Dermis microvascular lymphatic vessel endothelial cell (primary cell): ENCODE measurements around the gene ZFP36. TPM values are rescaled to one million over a fixed set of nuclear protein-coding genes. Genes with fewer than 3 reads are reported as not detected.
"Not testable (repeated sequence)": the region's sequence is repeated elsewhere in the genome, so short reads cannot be mapped to it uniquely, and the experiment has no call there.

Experiments
- DNase-seq, 2 donors: peaks; one replicate each; pipeline versions ENCODE4 v3.0.0 to v3.0.0-alpha.2; 2010; ENCODE audit warnings: low read depth in 2 of 2
- total RNA-seq: library from RNA; depleted of rRNA; stranded (reverse); fragments of >200 nt; gene quantifications from 2 replicates; pipeline ENCODE4 v1.2.1, GENCODE V29; 2014

The ZFP36 gene
- 0.64 and 1.8 TPM in 2 replicates for total RNA-seq

- peak; percentile 84 for DNase-seq
Observed at GRCh38 chr19:39406656-39407409, at the start of gene ZFP36. Gene ZFP36, plus strand, starts transcription at chr19:39406847. Its CDS starts 58 bp downstream, at chr19:39406905.

DNA sequence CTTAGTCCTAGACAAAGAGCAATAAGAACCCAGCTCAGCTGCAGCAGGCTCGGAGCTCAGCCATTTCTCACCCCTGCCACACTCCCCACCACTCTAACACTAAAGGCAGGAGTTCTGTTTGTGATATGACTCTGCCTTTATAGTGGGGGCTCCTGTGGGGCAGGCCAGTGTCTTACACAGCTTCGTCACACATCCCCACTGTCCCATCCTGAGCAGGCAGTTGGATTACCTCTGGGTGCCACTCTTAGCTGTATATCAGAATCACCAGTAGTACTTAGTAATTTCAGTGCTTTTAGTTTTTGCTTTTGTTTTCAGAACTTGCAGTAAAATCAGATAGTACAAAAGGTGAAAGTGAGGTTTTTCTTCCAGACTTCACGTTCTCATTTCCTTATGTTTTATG, 47.6 kb upstream of the ZFP36 start:
- no peak for DNase-seq

- DNase-seq, result no peak
Observed at GRCh38 chr19:39360599-39360998, 46.0 kb upstream of the ZFP36 start.

- peak in 1 of 2 donors; percentile 28 for DNase-seq
Observed at GRCh38 chr19:39362682-39363657, 43.7 kb upstream of the ZFP36 start.

GRCh38 chr19:39363901-39364457, 42.7 kb upstream of the ZFP36 start:
- DNase-seq, result no peak

DNA sequence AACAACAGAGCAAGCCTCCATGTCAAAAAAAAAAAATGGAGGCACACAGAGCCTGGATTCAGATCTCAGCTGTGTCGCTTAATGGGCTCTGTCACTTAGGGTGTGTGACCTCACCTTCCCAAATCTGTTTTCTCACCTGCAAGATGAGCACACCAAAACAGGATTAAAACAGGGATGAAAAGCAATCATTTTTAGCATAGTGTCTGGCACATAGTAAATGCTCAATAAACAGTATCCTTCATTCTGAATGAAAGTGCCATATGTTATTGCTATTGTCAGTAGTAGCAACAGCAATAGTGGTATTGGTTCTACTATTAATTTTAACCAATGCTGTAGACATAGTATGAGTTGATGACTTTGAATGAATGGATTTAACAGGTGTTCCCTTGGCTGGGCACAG, 41.1 kb upstream of the ZFP36 start:
- DNase-seq, result no peak

DNA sequence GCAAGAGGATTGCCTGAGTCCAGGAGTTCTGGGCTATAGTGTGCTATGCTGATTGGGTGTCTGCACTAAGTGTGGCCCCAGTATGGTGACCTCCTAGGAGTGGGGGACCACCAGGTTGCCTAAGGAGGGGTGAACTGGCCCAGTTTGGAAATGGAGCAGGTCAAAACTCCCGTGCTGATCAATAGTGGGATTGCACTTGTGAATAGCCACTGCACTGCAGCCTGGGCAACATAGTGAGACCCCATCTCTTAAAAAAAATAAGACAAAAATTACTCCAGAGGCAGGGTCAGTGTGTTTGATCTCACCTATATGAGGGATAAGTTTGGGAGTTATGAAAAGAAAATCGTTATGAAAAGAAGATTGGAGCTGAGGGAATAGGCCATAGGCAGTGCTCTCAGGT, 37.4 kb upstream of the ZFP36 start:
- no peak for DNase-seq

GRCh38 chr19:39370735-39371134, 35.9 kb upstream of the ZFP36 start:
- DNase-seq, result no peak

DNA sequence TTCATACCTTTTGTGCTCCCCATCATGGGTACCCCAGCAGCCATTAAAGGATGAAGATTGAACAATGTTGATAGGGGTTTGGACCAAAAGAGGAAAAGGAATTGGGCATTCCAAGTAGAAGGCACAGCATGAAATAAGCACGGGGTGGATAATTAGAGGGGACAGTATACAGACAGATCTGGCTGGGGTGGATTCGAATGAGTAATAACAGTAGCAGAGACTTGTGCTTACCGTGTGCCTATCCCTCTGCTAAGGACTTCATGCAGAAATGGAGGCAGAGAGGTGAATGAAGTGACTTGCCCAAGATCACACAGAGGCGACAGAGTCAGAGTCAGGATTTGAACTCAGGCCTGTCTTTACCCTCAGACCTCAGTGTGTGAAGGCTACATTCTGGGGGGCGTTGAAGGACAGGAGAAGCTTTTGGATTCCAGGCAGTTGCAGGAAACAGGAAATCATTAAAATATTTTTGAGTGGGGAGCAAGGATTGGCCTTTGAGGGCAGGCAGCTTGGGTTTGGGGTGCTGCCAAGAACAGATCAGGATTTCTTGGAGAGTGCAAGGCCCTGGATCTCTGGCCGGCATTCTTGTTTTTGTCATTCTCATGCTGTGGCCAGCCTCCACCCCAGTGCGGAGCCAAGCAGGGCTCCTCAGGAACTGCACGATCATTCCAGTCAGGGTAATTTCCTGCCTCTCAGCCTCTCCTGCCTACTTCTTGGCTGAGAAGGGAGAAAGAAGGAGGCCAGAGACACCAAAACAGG, 34.4 kb upstream of the ZFP36 start:
- peak in 1 of 2 donors; percentile 58 for DNase-seq

GRCh38 chr19:39372941-39373340, 33.7 kb upstream of the ZFP36 start:
- DNase-seq, result no peak

GRCh38 chr19:39375929-39376328, 30.7 kb upstream of the ZFP36 start:
- DNase-seq, result no peak

DNA sequence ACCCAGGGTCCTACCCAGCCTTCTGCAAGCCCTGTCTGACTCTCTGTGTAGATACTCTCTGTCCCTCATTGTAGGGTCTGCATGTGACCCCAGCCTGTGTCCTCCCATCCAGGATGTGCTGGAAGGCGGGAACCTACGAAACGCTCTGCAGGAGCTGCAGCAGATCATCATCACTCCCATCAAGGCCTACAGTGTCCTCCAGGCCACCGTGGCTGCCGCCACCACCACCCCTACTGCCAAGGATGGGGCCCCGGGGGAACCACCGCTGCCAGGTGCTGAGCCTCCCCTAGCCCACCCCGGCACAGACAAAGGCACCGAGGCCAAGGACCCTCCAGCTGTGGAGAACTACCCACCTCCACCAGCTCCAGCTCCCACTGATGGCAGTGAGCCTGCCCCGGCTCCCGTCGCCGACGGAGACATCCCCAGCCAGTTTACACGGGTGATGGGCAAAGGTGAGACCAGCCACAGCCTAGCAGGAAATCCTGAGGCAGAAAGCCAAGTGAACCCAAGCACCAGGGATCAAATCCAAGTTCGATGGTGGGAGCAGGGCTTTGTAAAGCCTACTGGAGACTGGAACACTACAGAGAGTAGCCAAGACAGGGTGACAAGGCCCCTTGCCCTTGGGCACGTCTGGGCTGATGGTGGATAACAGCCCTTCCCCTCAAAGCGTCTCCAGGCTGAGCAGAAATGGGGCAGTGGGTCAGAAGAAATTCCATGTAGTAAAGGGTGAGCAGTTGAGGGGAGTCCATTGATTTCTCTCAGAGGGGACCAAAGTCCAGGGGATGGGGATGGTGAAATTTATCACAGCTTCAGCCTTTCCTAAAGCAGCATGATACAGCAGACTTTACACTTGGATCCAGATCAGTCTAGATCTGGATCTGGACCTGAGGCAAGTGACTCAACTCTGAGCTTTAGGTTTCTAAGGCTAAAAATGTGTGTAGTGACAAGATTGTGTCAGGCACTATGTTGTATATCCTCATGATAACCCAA, 29.0 kb upstream of the ZFP36 start:
- no peak for DNase-seq

DNA sequence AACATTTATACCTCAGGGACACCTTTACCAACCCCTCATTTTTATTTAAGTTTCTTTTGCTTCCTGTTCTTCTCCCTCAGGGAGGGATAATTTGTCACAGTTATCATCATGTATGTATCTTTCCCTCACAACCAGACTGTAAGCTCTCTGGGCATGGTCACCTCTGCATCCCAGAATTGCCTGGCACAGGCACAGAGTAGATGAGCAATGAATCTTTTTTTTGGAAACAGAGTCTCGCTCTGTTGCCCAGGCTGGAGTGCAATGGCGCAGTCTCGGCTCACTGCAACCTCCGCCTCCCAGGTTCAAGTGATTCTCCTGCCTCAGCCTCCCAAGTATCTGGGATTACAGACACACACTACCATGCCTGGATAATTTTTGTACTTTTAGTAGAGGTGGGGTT, 27.3 kb upstream of the ZFP36 start:
- DNase-seq, result not testable (repeated sequence)

DNA sequence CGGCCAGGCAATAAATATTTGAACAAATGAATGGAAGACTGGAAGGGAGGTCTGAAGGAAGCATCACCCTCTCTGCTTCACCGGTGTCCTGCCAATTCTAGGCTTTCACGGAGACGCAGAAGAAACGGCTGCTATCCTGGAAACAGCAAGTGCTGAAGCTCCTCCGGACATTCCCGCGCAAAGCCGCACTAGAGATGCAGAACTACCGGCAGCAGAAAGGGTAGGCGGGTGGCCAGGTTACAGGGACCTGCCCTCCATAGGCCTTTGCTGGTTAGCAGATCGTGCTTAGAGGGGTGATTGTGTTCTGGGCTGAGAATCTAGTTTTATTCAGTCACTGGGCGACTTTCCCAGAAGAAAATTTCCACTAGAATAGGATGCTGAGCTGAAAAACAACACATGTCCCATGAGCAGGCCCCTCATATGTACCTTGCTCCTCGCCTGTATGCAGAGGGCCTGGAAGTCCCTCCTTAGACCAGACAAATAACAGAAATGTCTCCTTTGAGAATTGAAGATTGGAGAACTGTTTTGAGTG, 26.7 kb upstream of the ZFP36 start:
- no peak for DNase-seq

GRCh38 chr19:39380521-39381502, 25.8 kb upstream of the ZFP36 start:
- no peak for DNase-seq

DNA sequence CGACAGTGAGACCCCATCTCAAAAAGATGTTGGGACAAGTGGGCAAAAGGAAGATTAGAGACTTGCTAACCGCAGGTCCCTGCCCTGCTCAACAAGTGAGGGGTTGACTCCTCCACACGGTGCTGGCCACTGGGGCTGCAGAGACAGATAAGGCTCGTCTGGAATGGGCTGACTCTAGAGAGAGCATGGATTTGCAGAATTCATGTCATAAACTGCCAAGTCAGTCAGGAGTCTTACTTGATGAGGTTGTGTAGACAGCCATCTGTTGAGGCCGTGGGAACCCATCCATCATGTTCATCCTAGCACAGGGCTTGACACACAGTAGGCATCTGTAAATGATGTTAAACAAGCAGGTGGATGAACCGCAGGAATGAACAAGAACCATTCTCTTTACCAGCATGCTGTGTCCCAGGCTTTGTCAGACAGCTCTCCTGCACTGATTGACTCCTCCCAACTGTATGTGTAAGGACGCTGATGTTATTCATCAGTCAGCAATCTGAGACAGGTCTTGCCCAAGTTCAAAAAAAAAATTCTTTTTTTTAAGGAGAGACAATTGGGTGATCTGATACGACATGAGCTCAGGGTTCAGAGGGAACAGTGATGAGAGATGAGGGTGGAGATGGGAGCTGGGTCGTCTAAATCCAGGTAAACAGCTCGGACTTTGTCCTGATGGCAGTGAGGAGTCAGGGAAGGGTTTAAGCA, 24.6 kb upstream of the ZFP36 start:
- DNase-seq, result no peak

- DNase-seq, result no peak
Observed at GRCh38 chr19:39382991-39383828, 23.4 kb upstream of the ZFP36 start.
